CD4-positive, alpha-beta T cell (primary cell): Measurements from ENCODE around the gene PRDM7. TPM values are rescaled to one million over a fixed set of nuclear protein-coding genes. Genes with fewer than 3 reads are reported as not detected.
"Not testable (repeated sequence)": the region's sequence is repeated elsewhere in the genome, so short reads cannot be mapped to it uniquely, and the experiment has no call there.

Experiments
- ATAC-seq: fragments of 200-7000 bp; cut with Tn5 transposase; one replicate; pipeline ENCODE4 v1.10.0; 2022; ENCODE audit warnings: mild to moderate bottlenecking; ENCODE audit not compliant: poor library complexity
- CTCF ChIA-PET: fragments of 350-600 bp; sonication (Branson Sonifier 250); formaldehyde crosslinking; loops from one replicate; lab custom pipeline; 2021; ENCODE audit warnings: antibody characterized with exemption, inconsistent platforms; lab: Charles Lee
- POLR2A ChIA-PET: fragments of 350-600 bp; sonication (Branson Sonifier 250); formaldehyde crosslinking; loops from one replicate; lab custom pipeline; 2021; ENCODE audit warnings: antibody characterized with exemption, inconsistent platforms; lab: Charles Lee
- DNase-seq, 14 experiments: peaks; one replicate each; pipeline ENCODE4 v3.0.0-alpha.2; 2013 to 2020; ENCODE audit warnings: mixed read lengths in 2 of 14
- H3K27ac ChIP-seq, 2 donors: one replicate each; pipeline versions ENCODE4 v1.5.1 to v1.7.0; 2013; ENCODE audit warnings: low read length in 2 of 2, low read depth in 1 of 2, mild to moderate bottlenecking in 1 of 2
- H3K27me3 ChIP-seq, 2 experiments: 1 replicate in 1 of 2; 2 replicates in 1 of 2; pipeline versions ENCODE4 v1.6.1 to v1.7.0; 2013; ENCODE audit warnings: low read length in 2 of 2, control low read depth in 1 of 2, mild to moderate bottlenecking in 1 of 2, moderate library complexity in 1 of 2; ENCODE audit not compliant: insufficient read depth in 2 of 2, control insufficient read depth in 1 of 2
- H3K36me3 ChIP-seq: one replicate; pipeline ENCODE4 v1.6.1; 2013; ENCODE audit warnings: low read length, control low read depth; ENCODE audit not compliant: insufficient read depth
- H3K4me1 ChIP-seq: one replicate; pipeline ENCODE4 v1.6.1; 2013; ENCODE audit warnings: low read length, control low read depth; ENCODE audit not compliant: insufficient read depth
- H3K4me3 ChIP-seq: one replicate; pipeline ENCODE4 v1.5.1; 2013; ENCODE audit warnings: mild to moderate bottlenecking, low read length, moderate library complexity
- H3K9me3 ChIP-seq, 2 experiments: 1 replicate in 1 of 2; 2 replicates in 1 of 2; pipeline versions ENCODE4 v1.6.1 to v1.7.0; 2013; ENCODE audit warnings: low read length in 2 of 2, mild to moderate bottlenecking in 2 of 2, control low read depth in 1 of 2, moderate library complexity in 1 of 2; ENCODE audit not compliant: control insufficient read depth in 1 of 2, insufficient read depth in 1 of 2
- H3K27ac Mint-ChIP-seq: one replicate; pipeline ENCODE4 v1.8.0; 2020; ENCODE audit warnings: mixed read lengths
- H3K27me3 Mint-ChIP-seq: one replicate; pipeline ENCODE4 v1.8.0; 2021; ENCODE audit warnings: mixed read lengths
- H3K36me3 Mint-ChIP-seq: one replicate; pipeline ENCODE4 v1.8.0; 2021; ENCODE audit warnings: low read depth, mixed read lengths
- H3K4me1 Mint-ChIP-seq: one replicate; pipeline ENCODE4 v1.8.0; 2021; ENCODE audit warnings: low read depth, mixed read lengths
- H3K4me3 Mint-ChIP-seq: one replicate; pipeline ENCODE4 v1.8.0; 2020; ENCODE audit warnings: mild to moderate bottlenecking, mixed read lengths
- H3K9me3 Mint-ChIP-seq: one replicate; pipeline ENCODE4 v1.8.0; 2020; ENCODE audit warnings: mixed read lengths
- intact Hi-C, 2 experiments: fragments of 100-400 bp; cut with DNase I in 1 of 2; cut with micrococcal nuclease in 1 of 2; formaldehyde crosslinking; loops; one replicate each; pipeline versions ENCODE4 v1.15.1 to v1.9.0; 2023 to 2025; cut with DNase I, micrococcal nuclease
- polyA plus RNA-seq, 2 donors: library from polyadenylated mRNA; unstranded; fragments of 120-200 nt; gene quantifications; one replicate each; pipeline ENCODE4 v1.2.1, GENCODE V29; 2013
- total RNA-seq, 174 experiments: library from RNA in 2 of 174; stranded (reverse) in 2 of 174; gene quantifications; one replicate each; pipeline ENCODE4 v1.2.3 and lab custom pipeline; 2021 to 2026
- TF ChIP-seq, protein P1 (sequence below): fragments of 200-600 bp; IDR thresholded peaks from one replicate; pipeline ENCODE4 v1.8.0; 2022; ENCODE audit warnings: antibody characterized with exemption, mild to moderate bottlenecking

Gene PRDM7
- total RNA-seq (not detected), total RNA-seq (lab: John Stamatoyannopoulos, UW) (0 to 0.16 (median 0) reads per million in 172 experiments)
- polyA plus RNA-seq (2013, experiment 1 of 2), result not detected
- not detected for polyA plus RNA-seq (2013, experiment 2 of 2)

DNA sequence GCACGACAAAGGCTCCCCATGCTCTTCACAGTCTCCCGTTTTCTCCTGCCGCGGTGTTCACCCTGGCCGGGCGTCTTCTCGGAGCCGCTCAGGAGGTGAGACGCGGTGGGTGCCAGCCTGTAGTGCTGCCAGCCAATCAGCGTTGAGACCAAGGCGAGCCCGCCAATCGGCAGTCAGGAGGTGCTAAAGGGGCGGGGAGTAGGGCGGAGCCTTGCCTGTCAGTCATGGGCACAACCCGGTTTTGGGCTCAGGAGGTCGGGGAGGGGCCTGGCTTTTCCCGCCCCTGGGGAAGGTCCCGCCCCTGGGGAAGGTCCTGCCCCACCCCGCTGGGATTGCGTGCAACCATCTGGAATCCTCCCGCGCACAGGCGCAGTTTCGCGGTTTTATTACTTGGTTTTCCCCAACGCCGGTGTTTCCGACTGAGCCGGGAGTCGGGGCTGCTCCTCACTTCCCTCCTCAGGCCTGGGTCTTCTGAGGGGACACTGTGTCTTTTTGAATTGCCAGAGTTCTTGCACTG lies at the start of gene PRDM7:
PRDM7 (minus strand) TSS at position 92 of the 517 bp plus-strand sequence. CDS start 1,421 bp downstream, outside the sequence.
- CTCF ChIA-PET, result no interaction called here
- Histone ChIP-seq H3K4me1 (peaks cover 29% of the 10 kb centered on the region), H3K27ac (no peak within 1 kb of the TSS), H3K9me3 (no peaks in the 10 kb centered on the region), H3K4me3 (peak within 1 kb of the TSS; percentile 64), H3K27me3 (no peaks in the 10 kb centered on the region), H3K36me3 (no peaks in the 10 kb centered on the region)
- Mint-ChIP-seq H3K9me3 (no peaks in the 10 kb centered on the region), H3K27ac (peak within 1 kb of the TSS; percentile 78), H3K36me3 (peaks cover 5% of the 10 kb centered on the region), H3K4me3 (peak within 1 kb of the TSS; percentile 90), H3K27me3 (peaks cover 14% of the 10 kb centered on the region), H3K4me1 (peaks cover 31% of the 10 kb centered on the region)
- DNase-seq, result peak; percentile 87 to 99 (median 95)
- TF ChIP-seq, protein P1, sequence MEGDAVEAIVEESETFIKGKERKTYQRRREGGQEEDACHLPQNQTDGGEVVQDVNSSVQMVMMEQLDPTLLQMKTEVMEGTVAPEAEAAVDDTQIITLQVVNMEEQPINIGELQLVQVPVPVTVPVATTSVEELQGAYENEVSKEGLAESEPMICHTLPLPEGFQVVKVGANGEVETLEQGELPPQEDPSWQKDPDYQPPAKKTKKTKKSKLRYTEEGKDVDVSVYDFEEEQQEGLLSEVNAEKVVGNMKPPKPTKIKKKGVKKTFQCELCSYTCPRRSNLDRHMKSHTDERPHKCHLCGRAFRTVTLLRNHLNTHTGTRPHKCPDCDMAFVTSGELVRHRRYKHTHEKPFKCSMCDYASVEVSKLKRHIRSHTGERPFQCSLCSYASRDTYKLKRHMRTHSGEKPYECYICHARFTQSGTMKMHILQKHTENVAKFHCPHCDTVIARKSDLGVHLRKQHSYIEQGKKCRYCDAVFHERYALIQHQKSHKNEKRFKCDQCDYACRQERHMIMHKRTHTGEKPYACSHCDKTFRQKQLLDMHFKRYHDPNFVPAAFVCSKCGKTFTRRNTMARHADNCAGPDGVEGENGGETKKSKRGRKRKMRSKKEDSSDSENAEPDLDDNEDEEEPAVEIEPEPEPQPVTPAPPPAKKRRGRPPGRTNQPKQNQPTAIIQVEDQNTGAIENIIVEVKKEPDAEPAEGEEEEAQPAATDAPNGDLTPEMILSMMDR, result no peak
- ATAC-seq, result peak; percentile 91
- intact Hi-C loops, result no loop called here
- POLR2A ChIA-PET, result no interaction called here

DNA sequence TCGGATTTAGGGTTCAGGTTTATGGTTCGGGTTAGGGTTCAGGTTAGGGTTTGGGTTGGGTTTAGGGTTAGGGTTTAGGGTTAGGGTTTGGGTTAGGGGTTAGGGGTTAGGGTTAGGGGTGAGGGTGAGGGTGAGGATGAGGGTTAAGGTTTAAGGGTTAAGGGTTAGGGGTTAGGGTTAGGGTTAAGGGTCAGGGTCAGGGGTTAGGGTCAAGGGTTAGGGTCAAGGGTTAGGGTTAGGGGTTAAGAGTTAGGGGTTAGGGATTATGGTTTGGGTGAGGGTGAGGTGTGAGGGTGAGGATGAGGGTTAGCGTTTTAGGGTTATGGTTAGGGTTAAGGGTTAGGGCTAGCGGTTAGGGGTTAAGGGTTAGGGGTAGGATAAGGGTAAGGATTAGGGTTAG lies 44.7 kb upstream of the PRDM7 start:
- H3K4me3 ChIP-seq, CTCF ChIA-PET, H3K9me3 Mint-ChIP-seq, POLR2A ChIA-PET, H3K9me3 ChIP-seq, H3K27ac ChIP-seq, H3K4me3 Mint-ChIP-seq, intact Hi-C loops, DNase-seq, H3K27ac Mint-ChIP-seq, ATAC-seq, H3K4me1 ChIP-seq, H3K27me3 Mint-ChIP-seq, H3K36me3 Mint-ChIP-seq, H3K4me1 Mint-ChIP-seq, H3K36me3 ChIP-seq, H3K27me3 ChIP-seq: not testable (repeated sequence)

DNA sequence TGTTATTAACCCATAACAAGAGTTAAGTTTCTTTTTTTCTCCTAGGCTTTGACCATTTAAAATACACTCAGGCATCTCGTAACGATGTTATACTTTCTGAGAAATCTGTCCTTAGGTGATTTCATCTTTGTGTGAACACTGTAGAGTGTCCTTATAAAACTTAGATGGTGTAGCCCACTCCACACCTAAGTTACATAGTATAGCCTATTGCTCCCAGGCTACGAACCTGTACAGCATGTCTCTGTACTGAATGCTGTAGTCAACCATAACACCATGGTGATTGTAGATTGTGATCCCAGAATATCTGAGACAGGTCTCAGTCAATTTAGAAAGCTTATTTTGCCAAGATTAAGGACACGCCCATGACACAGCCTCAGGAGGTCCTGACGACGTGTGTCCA lies 30.5 kb upstream of the PRDM7 start:
- H3K9me3 Mint-ChIP-seq, ATAC-seq, H3K4me1 ChIP-seq, intact Hi-C loops, H3K27me3 ChIP-seq, H3K9me3 ChIP-seq, H3K27me3 Mint-ChIP-seq, H3K36me3 ChIP-seq, H3K27ac ChIP-seq, H3K4me3 ChIP-seq, CTCF ChIA-PET, DNase-seq, H3K36me3 Mint-ChIP-seq, H3K4me1 Mint-ChIP-seq, H3K27ac Mint-ChIP-seq, POLR2A ChIA-PET, H3K4me3 Mint-ChIP-seq: not testable (repeated sequence)

DNA sequence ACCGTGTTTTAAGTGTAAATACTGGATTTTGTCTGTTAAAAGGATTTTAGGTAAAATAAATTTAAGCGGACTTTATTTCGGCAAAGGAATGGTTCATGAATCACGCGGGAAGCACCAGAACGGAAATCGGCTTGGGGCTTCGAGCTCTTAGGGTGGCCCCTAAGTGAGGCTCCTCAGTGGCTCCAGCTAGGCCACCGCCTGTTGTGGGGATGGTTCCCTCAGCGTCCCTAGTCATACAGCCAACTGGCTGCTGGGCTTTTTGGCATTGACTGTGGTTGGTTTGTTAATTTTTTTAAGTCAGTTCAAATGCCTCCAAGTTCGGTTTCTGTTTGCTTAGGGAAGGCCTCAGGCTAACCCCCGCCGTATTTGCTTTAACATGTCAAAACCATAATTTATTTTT lies 29.9 kb upstream of the PRDM7 start:
- intact Hi-C loops, DNase-seq, H3K9me3 ChIP-seq, H3K27me3 Mint-ChIP-seq, H3K36me3 ChIP-seq, H3K27ac ChIP-seq, POLR2A ChIA-PET, ATAC-seq, H3K9me3 Mint-ChIP-seq, H3K27me3 ChIP-seq, H3K4me1 ChIP-seq, H3K4me1 Mint-ChIP-seq, H3K36me3 Mint-ChIP-seq, CTCF ChIA-PET, H3K4me3 ChIP-seq, H3K4me3 Mint-ChIP-seq: not testable (repeated sequence)
- H3K27ac Mint-ChIP-seq, result peak overlapping the region; percentile 77
